SHP77 treated with DMSO at 0.1 percent for 48 hours (cell line): ENCODE data around the gene MYBPH.

Source experiments
- DNase-seq: peaks from one replicate; lab custom pipeline; 2025; lab: John Stamatoyannopoulos, UW

The MYBPH gene

DNA sequence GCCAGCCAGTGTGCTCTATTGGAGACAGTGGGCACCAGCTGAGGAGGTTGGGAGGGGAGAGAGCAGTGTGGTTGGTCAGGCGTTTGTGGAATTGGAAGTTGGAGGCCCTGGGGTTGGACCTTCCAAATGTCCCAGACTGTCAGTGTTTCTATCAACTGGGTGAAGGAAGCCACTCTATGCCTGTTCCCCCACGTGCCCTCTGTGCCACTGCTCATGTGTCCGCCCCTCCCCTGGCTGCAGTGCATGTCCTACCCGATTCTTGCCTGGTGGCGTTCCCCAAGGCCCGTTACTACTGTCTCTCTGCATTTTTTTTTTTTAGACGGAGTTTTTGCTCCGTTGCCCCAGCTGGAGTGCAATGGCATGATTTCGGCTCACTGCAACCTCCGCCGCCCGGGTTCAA lies 27.0 kb downstream of the MYBPH start:
- no peak for DNase-seq

DNA sequence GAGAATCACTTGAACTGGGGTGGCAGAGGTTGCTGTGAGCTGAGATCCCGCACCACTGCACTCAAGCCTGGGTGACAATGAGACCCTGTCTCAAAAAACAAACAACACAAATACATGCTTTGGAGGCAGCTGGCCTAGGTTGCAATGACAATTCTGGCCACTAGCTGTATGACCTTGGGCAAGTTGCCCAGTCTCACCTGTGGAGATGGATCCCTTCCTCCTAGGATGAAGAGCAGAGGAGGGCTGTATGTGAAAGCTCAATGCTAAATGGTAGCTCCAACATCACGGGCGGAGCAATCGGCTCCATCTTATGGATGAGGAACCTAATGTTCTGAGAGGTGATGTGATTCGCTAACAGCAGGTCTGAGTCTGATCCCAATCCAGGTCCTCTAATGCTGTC lies 27.5 kb downstream of the MYBPH start:
- no peak for DNase-seq

GRCh38 chr1:203147376-203147775 lies 28.2 kb downstream of the MYBPH start:
- no peak for DNase-seq

GRCh38 chr1:203146537-203146936 lies 29.1 kb downstream of the MYBPH start:
- no peak for DNase-seq

- no peak for DNase-seq
Measured at GRCh38 chr1:203146042-203146369, 29.6 kb downstream of the MYBPH start.

- DNase-seq, result no peak
Measured at GRCh38 chr1:203145321-203146041, 30.1 kb downstream of the MYBPH start.

DNA sequence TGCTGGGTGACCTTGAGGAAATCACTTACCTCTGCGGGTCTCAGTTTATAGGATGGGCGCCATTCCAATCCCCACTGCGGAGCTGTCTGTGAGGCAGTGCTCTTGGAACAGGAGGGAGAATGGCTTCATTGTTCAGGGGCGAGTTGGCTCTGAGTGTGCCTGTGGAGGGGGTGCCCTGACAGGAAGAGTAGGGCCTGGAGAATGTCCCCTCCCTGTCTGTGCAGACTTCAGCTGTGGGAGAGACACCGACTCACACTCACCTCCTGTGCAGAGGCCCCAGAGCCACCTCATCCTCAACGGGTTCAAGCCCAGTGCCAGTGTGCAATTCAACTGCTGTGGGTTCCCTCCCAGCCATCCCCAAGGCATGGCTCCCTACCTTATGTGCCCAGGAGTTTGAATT lies 31.0 kb downstream of the MYBPH start:
- no peak for DNase-seq

DNA sequence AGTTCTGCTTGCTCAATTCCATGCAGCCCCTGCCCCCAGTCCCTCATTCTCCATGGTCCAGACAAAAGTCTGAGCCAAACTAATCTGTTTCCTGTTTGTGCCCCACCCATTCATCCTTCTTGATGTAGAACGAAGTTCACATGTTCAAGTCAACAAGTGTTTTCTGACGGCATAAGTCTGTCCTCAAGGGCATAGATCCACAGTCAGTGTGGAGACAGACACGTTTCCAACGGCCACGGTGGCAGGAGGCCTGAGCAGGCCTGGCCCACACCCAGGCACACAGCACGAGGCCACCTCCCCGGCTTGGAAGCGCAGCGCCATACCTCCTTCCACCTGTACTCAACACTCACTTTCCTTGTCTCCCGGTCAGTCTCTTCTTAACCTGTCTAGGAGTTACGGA lies 32.0 kb downstream of the MYBPH start:
- no peak for DNase-seq

DNA sequence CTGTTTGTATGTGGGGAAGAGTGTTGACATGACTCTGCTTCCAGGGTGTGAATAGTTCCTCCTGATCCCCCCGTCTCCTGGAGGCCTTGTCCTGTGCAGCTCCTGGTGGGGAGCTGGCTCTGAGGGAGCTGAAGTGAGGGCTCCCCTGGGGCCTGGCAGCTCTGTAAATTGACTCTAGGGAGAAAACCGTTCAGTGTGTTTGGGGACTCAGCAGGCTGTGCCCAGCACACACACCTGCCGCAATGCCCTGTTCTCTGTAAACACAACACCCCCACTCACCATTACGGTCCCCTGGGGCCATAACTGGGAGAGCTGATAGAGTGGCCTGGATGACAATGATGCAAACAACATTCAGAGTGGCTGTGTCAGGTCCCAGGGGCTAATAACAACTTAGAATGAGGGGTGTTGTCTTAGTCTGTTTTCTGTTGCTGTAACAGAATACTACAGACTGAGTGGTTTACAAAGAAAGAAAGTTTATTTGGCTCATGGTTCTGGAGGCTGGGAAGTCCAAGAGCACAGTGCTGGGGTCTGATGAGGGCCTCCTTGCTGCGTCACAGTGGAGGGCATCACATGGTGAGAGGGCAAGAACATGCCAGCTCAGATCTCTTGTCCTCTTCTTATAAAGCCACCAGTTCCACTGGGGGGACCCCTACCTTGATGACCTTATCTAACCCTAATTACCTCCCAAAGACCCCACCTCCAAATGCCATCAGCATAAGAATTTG lies 32.8 kb downstream of the MYBPH start:
- peak; percentile 8 for DNase-seq

DNA sequence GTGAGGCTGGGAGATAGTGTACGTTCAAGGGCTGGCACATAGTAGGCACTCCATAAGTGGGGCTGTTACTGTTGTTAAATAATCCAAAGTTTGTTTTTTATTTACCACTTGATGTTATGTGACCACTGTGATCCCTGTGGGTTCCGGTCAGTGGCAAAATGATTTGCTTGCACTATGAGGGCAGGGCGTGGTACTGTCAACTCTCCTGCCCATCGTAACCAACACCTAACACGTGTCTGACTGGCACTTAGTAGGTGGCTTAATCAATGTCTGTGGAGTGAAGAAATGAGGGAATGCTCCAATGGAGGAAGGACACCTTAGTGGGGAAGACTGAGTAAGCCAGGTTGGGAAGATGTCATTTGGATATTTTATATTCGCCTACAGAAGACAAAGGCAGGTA lies 33.5 kb downstream of the MYBPH start:
- DNase-seq, result no peak

DNA sequence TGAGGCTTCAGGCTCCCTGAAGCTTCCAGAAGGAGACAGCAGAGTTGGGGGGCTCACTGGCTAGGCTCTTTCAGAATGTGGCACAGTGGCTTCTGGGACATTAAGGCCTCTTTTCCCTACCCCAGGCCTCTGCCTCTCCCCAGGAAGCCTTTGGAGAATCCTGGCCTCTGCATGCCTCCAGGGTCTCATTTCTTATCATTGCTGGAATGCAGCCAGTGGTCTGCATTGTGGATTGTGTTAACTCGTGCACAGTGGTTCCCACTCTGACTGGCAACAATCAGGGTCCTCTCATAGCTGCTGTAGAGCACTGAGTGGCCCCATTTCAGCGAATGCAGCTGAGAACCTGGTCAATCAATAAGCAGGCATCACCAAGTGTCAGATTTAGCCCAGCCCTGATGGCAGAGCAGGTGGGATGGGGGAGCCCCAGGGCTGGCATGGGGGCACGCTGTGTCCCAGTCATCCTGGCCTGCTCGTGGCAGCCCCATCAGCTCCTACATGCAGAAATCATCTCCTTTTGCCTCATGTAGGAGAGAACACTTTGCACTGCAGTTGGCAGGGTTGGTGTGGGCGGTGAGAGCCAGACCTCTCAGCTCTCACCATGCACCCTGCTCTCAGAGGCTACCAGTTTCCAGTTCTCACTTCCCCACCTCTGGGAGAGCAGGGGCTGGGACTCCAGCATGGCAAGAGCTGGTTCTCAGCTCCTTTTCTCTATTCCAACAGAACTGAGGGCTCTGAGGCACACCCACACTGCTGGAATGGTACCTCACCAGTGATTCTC lies 34.7 kb downstream of the MYBPH start:
- DNase-seq, result no peak

DNA sequence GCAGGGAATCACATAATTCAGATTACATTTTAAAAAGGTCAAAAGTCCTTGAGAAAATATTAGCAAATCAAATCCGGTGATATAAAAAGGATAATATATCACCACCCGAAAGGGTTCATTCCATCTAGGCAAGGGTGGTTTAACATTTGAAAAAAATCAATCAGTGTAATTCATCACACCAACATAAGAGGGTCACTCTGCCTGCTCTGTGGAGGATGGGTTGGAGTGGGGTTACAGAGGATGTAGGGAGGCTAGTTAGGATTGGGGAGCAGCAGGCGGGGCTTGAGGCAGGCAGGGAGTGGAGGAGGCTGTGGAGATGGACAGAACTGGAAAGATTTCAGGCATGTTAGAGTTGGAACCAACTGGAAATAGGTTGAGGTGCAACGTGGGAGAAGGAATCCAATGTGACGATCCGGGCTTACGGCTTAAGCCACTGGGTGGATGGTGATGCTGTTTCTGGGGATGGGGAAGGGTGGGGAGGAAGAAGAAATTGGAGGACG lies 35.6 kb downstream of the MYBPH start:
- no peak for DNase-seq

DNA sequence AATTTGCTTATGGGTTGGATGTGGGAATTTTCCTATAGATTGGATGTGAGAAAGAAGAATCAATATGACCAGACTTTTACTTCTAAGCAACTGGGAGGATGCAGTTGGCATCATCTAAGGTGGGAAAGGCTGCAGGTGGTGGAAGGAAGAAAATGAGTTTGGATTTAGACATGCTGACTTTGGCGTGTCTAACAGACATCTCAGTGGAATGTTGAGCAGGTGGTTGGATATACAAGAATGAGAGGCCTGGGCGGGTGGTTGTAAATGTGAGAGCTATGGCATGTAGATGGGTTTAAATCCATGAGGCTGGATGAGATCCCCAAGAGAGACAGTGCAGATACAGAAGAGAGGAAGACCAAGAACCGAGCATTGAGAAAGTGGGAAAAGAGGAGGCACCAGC lies 37.6 kb downstream of the MYBPH start:
- DNase-seq, result no peak

DNA sequence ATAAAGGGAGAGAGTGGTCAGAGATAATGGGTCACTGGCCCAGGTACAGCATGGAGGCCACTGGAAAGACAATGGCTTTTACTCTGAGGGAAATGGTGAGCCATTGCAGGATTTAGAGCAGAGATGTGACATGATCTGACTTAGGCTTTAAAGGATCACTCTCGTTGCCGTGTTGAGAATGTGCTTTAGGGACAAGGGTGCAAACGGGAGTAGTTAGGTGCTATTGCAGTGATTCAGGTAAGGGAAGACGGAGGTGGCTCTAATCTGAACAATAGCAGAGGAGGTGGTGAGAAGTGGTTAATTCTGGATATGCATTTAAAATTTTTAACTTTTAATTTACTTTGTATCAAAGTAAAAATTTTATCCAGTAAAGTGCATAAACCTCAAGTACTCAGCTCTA lies 38.3 kb downstream of the MYBPH start:
- DNase-seq, result no peak

- DNase-seq, result no peak
Measured at GRCh38 chr1:203136409-203137042, 39.1 kb downstream of the MYBPH start.

DNA sequence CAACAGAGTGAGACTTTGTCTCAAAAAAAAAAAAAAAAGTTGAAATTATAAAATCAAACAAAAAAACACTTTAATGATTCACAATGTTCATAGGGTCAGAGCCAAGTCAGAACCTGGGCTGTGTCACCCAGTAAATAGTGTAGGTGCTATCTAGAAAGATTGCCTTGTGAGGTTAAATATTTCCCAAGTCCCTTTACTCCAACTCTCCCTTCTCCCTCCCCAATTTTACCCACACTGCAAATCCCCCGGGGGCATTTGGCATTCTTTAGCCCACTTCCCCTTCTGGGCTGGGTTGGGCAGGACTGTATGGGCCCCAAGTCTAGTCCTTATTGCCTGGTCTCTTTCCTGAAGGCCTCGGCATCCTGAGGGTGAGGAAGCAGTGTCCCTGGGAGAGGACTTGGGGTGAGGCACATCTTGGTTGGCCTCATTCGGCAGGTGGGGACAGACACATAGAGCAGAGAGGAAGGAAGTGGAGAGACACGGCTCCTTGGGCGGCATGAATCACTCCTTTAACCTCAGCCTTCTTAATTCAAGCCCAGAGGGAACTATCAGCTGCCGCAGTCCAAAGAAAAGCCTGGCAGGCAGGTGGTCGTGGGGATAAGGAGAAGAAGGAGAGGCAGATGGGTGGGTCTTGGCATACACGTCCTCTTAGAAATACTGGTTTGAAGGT lies 39.9 kb downstream of the MYBPH start:
- no peak for DNase-seq

DNA sequence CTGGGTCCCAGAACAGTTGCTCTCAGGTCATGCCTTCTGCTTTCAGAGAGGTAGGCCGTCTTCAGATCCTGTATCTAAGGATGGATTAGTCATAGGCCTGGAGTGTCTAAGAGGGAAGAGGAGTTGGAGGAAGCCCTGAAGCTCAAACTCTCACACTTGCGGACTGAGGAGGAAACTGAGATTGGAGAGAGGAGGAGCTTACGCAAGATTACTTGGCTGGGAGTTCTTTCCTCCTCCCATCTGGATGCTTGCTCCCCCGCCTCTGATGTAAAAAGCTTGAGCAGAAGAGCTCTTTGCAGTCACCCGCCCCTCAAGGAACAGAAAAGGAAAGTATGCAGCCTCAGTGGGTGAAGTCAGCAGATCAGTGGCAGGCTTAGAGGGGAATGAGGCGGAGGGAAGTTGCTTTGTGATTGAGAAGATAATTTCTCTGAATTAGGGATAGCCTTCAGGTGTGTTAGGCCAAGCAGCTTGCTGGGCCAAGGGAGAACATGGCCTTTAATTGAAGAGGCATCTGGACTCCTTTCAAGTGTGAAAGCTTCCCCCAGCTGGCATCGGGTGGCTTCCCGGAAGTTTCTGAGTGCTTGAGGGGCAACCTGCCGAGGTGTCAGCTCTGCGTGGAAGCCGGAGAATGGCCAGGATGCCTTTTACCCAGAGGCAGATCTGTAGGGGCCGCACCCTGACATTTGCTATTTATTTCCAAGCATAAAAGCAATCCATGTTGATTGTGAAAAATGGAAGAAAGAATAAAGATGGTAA lies 41.5 kb downstream of the MYBPH start:
- no peak for DNase-seq

- DNase-seq, result no peak
Measured at GRCh38 chr1:203131548-203132200, 44.0 kb downstream of the MYBPH start.

GRCh38 chr1:203130358-203130985 lies 45.2 kb downstream of the MYBPH start:
- DNase-seq, result no peak
